Measurements from ENCODE around the gene RIPOR1. TPM values are rescaled to one million over a fixed set of nuclear protein-coding genes. Genes with fewer than 3 reads are reported as not detected.
A peak's percentile ranks its signal among the peaks of the same experiment; 100 is the strongest.

The RIPOR1 gene
- total RNA-seq, 1 donor from 2014 or later = 191 TPM

DNA sequence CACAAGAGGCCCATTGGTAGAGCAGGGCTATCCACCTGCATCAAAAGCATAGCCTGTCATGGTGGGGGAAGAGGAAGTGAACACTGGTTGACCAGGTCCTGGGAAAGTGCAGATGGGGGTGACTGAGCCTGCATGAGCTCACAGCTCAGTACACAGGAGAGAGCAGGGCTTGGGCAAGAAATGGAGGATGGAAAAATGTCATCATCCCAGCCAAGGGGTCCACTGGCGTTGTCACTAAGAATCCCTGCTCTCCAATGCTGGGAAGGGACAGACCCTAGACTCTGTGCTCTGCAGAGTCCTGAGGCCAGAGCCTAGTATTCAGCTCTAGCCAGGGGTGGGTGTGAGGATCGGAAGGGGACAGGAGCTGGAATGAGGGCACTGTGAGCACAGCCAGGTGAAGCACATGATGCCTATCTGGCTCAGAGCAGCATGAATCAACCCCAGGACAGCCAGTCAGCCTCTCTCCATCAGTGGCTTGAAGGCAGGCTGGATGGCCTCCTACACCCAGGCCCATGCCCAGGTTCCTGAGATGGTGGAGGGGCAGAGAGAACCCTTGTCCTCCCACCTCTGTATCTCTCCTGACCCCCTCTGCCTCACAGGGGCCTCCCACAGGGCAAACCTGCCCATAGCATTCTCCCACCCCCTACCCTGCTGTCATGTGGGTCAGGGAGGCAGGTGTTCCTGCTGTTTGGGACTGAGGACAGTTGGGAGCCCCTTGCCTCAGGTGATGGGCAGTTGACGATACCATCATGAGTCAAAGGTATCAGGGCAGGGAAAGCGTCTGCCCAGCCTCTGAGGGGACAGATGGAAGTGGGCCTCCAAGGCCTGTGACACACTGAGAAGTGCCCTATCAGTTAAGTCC is 19.9 kb downstream of the RIPOR1 start:
- H3K27me3 Mint-ChIP-seq (ENCODE audit: unreplicated experiment) = peaks cover 17% of the 10 kb centered on the region
- H3K27ac Mint-ChIP-seq (ENCODE audit: unreplicated experiment) = no peak overlapping the region

DNA sequence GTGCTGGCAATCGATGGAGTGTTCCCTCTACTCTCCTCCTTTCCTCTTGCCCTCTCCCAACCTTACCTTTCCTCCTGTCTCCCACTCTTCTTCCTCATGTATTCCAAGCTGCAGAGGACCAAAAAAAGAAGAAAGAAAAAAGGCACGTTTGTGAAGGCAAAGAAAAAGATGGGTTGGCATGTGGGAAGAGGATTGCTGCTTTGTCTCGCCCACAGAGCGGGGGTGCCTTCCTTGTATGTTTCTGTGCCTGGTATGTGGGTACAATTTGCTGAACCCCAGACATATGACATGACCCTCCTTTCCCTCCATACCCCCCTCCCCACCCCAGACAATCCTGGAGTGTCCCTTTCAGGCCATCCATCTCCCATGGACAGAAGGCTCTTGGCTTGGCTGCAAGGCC is 20.6 kb downstream of the RIPOR1 start:
- no peak for DNase-seq
- TF ChIP-seq, protein P1, sequence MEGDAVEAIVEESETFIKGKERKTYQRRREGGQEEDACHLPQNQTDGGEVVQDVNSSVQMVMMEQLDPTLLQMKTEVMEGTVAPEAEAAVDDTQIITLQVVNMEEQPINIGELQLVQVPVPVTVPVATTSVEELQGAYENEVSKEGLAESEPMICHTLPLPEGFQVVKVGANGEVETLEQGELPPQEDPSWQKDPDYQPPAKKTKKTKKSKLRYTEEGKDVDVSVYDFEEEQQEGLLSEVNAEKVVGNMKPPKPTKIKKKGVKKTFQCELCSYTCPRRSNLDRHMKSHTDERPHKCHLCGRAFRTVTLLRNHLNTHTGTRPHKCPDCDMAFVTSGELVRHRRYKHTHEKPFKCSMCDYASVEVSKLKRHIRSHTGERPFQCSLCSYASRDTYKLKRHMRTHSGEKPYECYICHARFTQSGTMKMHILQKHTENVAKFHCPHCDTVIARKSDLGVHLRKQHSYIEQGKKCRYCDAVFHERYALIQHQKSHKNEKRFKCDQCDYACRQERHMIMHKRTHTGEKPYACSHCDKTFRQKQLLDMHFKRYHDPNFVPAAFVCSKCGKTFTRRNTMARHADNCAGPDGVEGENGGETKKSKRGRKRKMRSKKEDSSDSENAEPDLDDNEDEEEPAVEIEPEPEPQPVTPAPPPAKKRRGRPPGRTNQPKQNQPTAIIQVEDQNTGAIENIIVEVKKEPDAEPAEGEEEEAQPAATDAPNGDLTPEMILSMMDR (IDR thresholded peaks at IDR 0.05; ENCODE audit: partially characterized antibody, unreplicated experiment) = no peak
- Mint-ChIP-seq H3K9me3 (ENCODE audit: unreplicated experiment) (peaks cover 13% of the 10 kb centered on the region), H3K4me3 (ENCODE audit: unreplicated experiment) (no peak overlapping the region), H3K4me1 (ENCODE audit: low read depth, unreplicated experiment) (peaks cover 11% of the 10 kb centered on the region), H3K36me3 (ENCODE audit: unreplicated experiment) (no peaks in the 10 kb centered on the region), H3K27me3 (ENCODE audit: unreplicated experiment) (peaks cover 15% of the 10 kb centered on the region), H3K27ac (ENCODE audit: unreplicated experiment) (no peak overlapping the region)

More for the DNA sequence above, 19.9 kb downstream of the RIPOR1 start:
- H3K4me1 Mint-ChIP-seq (ENCODE audit: low read depth, unreplicated experiment) = peaks cover 11% of the 10 kb centered on the region
- TF ChIP-seq, protein P1 (IDR thresholded peaks at IDR 0.05; ENCODE audit: partially characterized antibody, unreplicated experiment) = no peak
- H3K9me3 Mint-ChIP-seq (ENCODE audit: unreplicated experiment) = peaks cover 13% of the 10 kb centered on the region
- no peak overlapping the region for H3K4me3 Mint-ChIP-seq (ENCODE audit: unreplicated experiment)
- DNase-seq = no peak
- H3K36me3 Mint-ChIP-seq (ENCODE audit: unreplicated experiment) = no peaks in the 10 kb centered on the region

DNA sequence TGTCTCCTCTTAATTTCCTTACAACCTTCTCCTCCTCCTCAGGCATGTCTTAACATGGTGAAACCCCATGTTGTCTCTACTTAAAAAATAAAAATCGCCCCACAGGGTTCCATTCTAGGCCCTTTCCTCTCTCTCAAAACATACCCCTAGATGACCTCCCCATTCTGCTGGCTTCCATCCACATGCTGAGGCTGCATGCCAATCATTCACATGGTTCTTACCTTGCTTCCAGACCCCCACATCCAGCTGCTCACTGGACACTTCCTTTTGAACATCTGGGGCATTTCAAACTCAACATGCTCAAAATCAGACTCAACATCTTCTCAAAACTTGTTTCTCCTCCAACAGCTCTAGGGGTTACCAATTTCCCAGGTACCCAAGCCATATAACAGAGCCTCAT is 21.3 kb downstream of the RIPOR1 start:
- DNase-seq = no peak
- H3K36me3 Mint-ChIP-seq (ENCODE audit: unreplicated experiment) = no peaks in the 10 kb centered on the region
- H3K27ac Mint-ChIP-seq (ENCODE audit: unreplicated experiment) = peak overlapping the region; percentile 12
- peak overlapping the region; percentile 23 for H3K4me3 Mint-ChIP-seq (ENCODE audit: unreplicated experiment)
- peaks cover 11% of the 10 kb centered on the region for H3K4me1 Mint-ChIP-seq (ENCODE audit: low read depth, unreplicated experiment)
- peaks cover 11% of the 10 kb centered on the region for H3K9me3 Mint-ChIP-seq (ENCODE audit: unreplicated experiment)
- H3K27me3 Mint-ChIP-seq (ENCODE audit: unreplicated experiment) = peaks cover 12% of the 10 kb centered on the region
- TF ChIP-seq, protein P1 (IDR thresholded peaks at IDR 0.05; ENCODE audit: partially characterized antibody, unreplicated experiment) = no peak

DNA sequence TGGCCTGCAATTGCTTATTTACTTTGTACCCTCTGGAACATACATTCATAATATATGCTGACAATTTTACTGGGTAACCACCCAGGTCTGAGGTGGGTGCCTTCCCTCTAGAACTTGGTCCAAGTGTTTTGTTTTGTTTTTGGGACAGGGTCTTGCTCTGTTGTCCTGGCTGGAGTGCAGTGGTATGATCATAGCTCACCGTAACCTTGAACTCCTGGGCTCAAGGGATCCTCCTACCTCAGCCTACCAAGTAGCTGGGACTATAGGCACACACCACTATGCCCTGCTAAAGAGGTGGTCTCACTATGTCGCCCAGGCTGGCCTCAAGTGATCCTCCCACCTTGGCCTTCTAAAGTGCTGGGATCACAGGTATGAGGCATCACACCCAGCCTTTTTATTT is 22.5 kb downstream of the RIPOR1 start:
- no peak overlapping the region for H3K4me3 Mint-ChIP-seq (ENCODE audit: unreplicated experiment)
- peaks cover 11% of the 10 kb centered on the region for H3K4me1 Mint-ChIP-seq (ENCODE audit: low read depth, unreplicated experiment)
- no peaks in the 10 kb centered on the region for H3K36me3 Mint-ChIP-seq (ENCODE audit: unreplicated experiment)
- H3K9me3 Mint-ChIP-seq (ENCODE audit: unreplicated experiment) = peaks cover 11% of the 10 kb centered on the region
- H3K27ac Mint-ChIP-seq (ENCODE audit: unreplicated experiment) = no peak overlapping the region
- DNase-seq = no peak
- H3K27me3 Mint-ChIP-seq (ENCODE audit: unreplicated experiment) = peaks cover 12% of the 10 kb centered on the region
- TF ChIP-seq, protein P1 (IDR thresholded peaks at IDR 0.05; ENCODE audit: partially characterized antibody, unreplicated experiment) = no peak

DNA sequence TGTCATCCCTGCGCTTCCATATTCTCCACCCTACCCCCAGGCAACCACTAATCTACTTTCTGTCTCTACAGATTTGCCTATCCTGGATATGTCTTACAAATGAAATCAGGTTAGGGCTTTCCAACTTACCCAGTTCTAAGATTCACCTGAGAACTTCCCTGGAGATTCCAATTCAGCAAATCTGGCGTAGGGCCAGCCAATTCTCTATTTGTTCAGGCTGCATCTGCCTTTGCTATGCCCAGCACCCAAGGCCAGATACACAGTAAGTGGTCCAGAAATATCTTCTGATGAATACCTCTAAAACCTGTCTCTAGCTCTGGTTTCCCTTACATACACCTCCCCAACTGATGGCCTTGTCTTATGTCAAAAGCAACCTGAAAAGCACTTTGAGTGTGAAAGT is 23.3 kb downstream of the RIPOR1 start:
- H3K27ac Mint-ChIP-seq (ENCODE audit: unreplicated experiment) = peak overlapping the region; percentile 95

More for the DNA sequence above, 23.3 kb downstream of the RIPOR1 start:
- TF ChIP-seq, protein P1 (IDR thresholded peaks at IDR 0.05; ENCODE audit: partially characterized antibody, unreplicated experiment) = no peak
- Mint-ChIP-seq H3K4me1 (ENCODE audit: low read depth, unreplicated experiment) (peaks cover 10% of the 10 kb centered on the region), H3K27me3 (ENCODE audit: unreplicated experiment) (peaks cover 9% of the 10 kb centered on the region), H3K36me3 (ENCODE audit: unreplicated experiment) (no peaks in the 10 kb centered on the region), H3K9me3 (ENCODE audit: unreplicated experiment) (peaks cover 10% of the 10 kb centered on the region), H3K4me3 (ENCODE audit: unreplicated experiment) (peak overlapping the region; percentile 72)
- DNase-seq = no peak

Measured in glutamatergic neuron (in vitro differentiated cells).